Caco-2 (cell line): Measurements from ENCODE around the gene TNFRSF21. TPM values are rescaled to one million over a fixed set of nuclear protein-coding genes. Genes with fewer than 3 reads are reported as not detected.

Source experiments
- BruUV-seq: library from RNA; stranded (reverse); fragments of 400-500 nt; replicated peaks from 2 replicates; lab custom pipeline; 2021; lab: Mats Ljungman, UMichigan
- CTCF ChIA-PET: fragments of 300-600 bp; sonication (Branson Sonifier 250); formaldehyde crosslinking; loops from one replicate; lab custom pipeline; 2022; ENCODE audit warnings: antibody characterized with exemption; lab: Charles Lee
- POLR2A ChIA-PET: fragments of 300-600 bp; sonication (Branson Sonifier 250); formaldehyde crosslinking; loops from one replicate; lab custom pipeline; 2022; ENCODE audit warnings: antibody characterized with exemption; lab: Charles Lee
- DNase-seq, 2 experiments: peaks; one replicate each; pipeline versions ENCODE4 v3.0.0 to v3.0.0-alpha.2; 2020 to 2022
- H3K27me3 ChIP-seq: replicated peaks from 2 replicates; pipeline ENCODE4 v1.6.0; 2011; ENCODE audit warnings: low read length; ENCODE audit not compliant: control insufficient read depth, insufficient read depth
- H3K36me3 ChIP-seq: 2 replicates; pipeline ENCODE4 v1.5.1; 2011; ENCODE audit warnings: low read length; ENCODE audit not compliant: control insufficient read depth, insufficient read depth
- H3K4me1 ChIP-seq: fragments of 250-450 bp; sonication (Bioruptor Pico); 2 replicates; pipeline ENCODE4 v1.5.1; 2020; ENCODE audit warnings: mild to moderate bottlenecking
- H3K4me3 ChIP-seq: 2 replicates; pipeline ENCODE4 v1.5.1; 2011; ENCODE audit warnings: low read depth, mild to moderate bottlenecking, control low read depth, low read length
- H3K9me3 ChIP-seq: fragments of 250-450 bp; sonication (Bioruptor Pico); 2 replicates; pipeline ENCODE4 v1.5.1; 2020; ENCODE audit warnings: mild to moderate bottlenecking, moderate library complexity
- H3K27ac Mint-ChIP-seq: one replicate; pipeline ENCODE4 v1.8.0; 2022; ENCODE audit warnings: mixed read lengths; ENCODE audit not compliant: unreplicated experiment
- H3K27me3 Mint-ChIP-seq: one replicate; pipeline ENCODE4 v1.8.0; 2022; ENCODE audit warnings: mixed read lengths; ENCODE audit not compliant: insufficient read depth, unreplicated experiment
- H3K36me3 Mint-ChIP-seq: one replicate; pipeline ENCODE4 v1.8.0; 2022; ENCODE audit warnings: mild to moderate bottlenecking, mixed read lengths; ENCODE audit not compliant: insufficient read depth, unreplicated experiment
- H3K4me1 Mint-ChIP-seq: one replicate; pipeline ENCODE4 v1.8.0; 2022; ENCODE audit warnings: low read depth, mixed read lengths; ENCODE audit not compliant: unreplicated experiment
- H3K4me3 Mint-ChIP-seq: one replicate; pipeline ENCODE4 v1.8.0; 2022; ENCODE audit warnings: mild to moderate bottlenecking, moderate library complexity, mixed read lengths; ENCODE audit not compliant: unreplicated experiment
- H3K9me3 Mint-ChIP-seq: one replicate; pipeline ENCODE4 v1.8.0; 2022; ENCODE audit warnings: mixed read lengths; ENCODE audit not compliant: unreplicated experiment
- CTCF ChIP-seq, 2 experiments: fragments of 200-600 bp in 1 of 2; IDR thresholded peaks; 1 replicate in 1 of 2; 2 replicates in 1 of 2; pipeline versions ENCODE4 v1.5.1 to v1.8.0; 2011 to 2022; ENCODE audit warnings: antibody characterized with exemption in 1 of 2, control low read depth in 1 of 2, inconsistent platforms in 1 of 2, low read depth in 1 of 2, low read length in 1 of 2, mild to moderate bottlenecking in 1 of 2, moderate library complexity in 1 of 2; ENCODE audit not compliant: insufficient read depth in 1 of 2, severe bottlenecking in 1 of 2, unreplicated experiment in 1 of 2
- intact Hi-C: fragments of 100-400 bp; cut with micrococcal nuclease; formaldehyde crosslinking; loops from one replicate; pipeline ENCODE4 v1.10.0; 2022; ENCODE audit not compliant: unreplicated experiment
- total RNA-seq: library from RNA; stranded (reverse); gene quantifications from 2 replicates; pipeline ENCODE4 v1.2.3, GENCODE V29; 2022

TNFRSF21 gene
- total RNA-seq, 1 experiment from 2014 or later, result 60.8 TPM

GRCh38 chr6:47254051-47254450 is 55.7 kb downstream of the TNFRSF21 start:
- intact Hi-C loops, result no loop called here
- BruUV-seq, result no TSS peak
- Histone ChIP-seq H3K36me3 (no peaks in the 10 kb centered on the region; the same call in 1 of the 2 replicates), H3K4me1 (peaks cover 20% of the 10 kb centered on the region; the same call in 1 of the 2 replicates), H3K9me3 (no peaks in the 10 kb centered on the region), H3K4me3 (no peak overlapping the region), H3K27me3 (no peaks in the 10 kb centered on the region)
- H3K4me3 Mint-ChIP-seq, result no peak overlapping the region
- DNase-seq, result no peak
- H3K27ac Mint-ChIP-seq, result no peak overlapping the region
- no peaks in the 10 kb centered on the region for H3K27me3 Mint-ChIP-seq
- no peaks in the 10 kb centered on the region for H3K9me3 Mint-ChIP-seq
- ChIA-PET CTCF (no interaction called here), POLR2A (no interaction called here)
- peaks cover 66% of the 10 kb centered on the region for H3K36me3 Mint-ChIP-seq
- peaks cover 10% of the 10 kb centered on the region for H3K4me1 Mint-ChIP-seq
- TF ChIP-seq CTCF (IDR thresholded peaks at IDR 0.05; ENCODE audit: insufficient read depth in 1 of 2, low read depth in 1 of 2, low read length in 1 of 2, severe bottlenecking in 1 of 2, unreplicated experiment in 1 of 2), result no peak

DNA sequence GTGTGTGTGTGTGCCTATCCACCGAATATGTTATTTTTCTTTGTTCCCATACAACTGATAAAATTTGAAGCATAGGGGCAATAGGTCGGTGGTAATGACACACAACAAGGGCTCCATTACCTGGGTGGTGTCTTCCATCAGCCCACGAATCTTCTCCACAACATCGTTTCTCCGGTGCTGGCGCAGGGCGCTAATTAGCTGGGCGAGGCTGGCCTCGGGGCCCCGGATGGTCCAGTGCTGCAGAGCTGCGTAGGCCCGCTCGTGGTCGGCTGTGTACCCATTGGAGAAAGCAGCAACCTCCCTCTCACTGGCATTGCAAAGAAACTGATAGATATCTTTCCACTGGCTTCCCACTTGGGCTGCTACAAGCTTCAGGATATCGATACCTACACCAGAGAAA is 56.6 kb downstream of the TNFRSF21 start:
- peaks cover 13% of the 10 kb centered on the region for H3K4me1 Mint-ChIP-seq

DNA sequence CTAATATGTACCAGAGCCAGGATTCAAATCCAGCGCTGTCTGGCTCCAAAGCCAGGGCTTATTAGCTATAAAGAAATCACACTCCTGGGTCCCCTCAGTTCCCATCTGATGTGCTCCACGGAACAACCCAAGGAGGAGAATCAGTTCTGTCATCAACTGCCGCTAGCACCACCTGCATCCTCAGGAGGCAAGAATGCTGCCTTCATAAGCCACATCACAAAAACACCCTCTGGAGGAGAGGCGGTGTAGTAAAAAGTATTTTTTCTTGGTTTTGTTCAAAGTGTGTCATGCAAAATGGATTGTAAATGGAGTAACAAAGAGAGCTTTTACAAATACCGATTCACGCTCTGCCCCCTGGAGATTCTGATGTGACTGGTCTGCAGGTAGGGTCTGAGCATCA is 57.1 kb downstream of the TNFRSF21 start:
- no peak overlapping the region for H3K27ac Mint-ChIP-seq
- no peaks in the 10 kb centered on the region for H3K27me3 Mint-ChIP-seq
- H3K36me3 Mint-ChIP-seq, result peaks cover 62% of the 10 kb centered on the region
- Histone ChIP-seq H3K4me1 (peaks cover 20% of the 10 kb centered on the region; the same call in 1 of the 2 replicates), H3K36me3 (no peaks in the 10 kb centered on the region; the same call in 1 of the 2 replicates), H3K27me3 (no peaks in the 10 kb centered on the region), H3K4me3 (no peak overlapping the region), H3K9me3 (no peaks in the 10 kb centered on the region)
- ChIA-PET POLR2A (no interaction called here), CTCF (no interaction called here)
- peaks cover 13% of the 10 kb centered on the region for H3K4me1 Mint-ChIP-seq
- BruUV-seq, result no TSS peak
- no peak for DNase-seq
- peak in 1 of 2 experiments; percentile 4 for TF ChIP-seq CTCF (IDR thresholded peaks at IDR 0.05; ENCODE audit: insufficient read depth in 1 of 2, low read depth in 1 of 2, low read length in 1 of 2, severe bottlenecking in 1 of 2, unreplicated experiment in 1 of 2)
- H3K9me3 Mint-ChIP-seq, result no peaks in the 10 kb centered on the region
- no peak overlapping the region for H3K4me3 Mint-ChIP-seq
- intact Hi-C loops, result no loop called here

More for the DNA sequence above, 56.6 kb downstream of the TNFRSF21 start:
- Histone ChIP-seq H3K4me1 (peaks cover 20% of the 10 kb centered on the region; the same call in 1 of the 2 replicates), H3K36me3 (no peaks in the 10 kb centered on the region; the same call in 1 of the 2 replicates), H3K9me3 (no peaks in the 10 kb centered on the region), H3K27me3 (no peaks in the 10 kb centered on the region), H3K4me3 (no peak overlapping the region)
- no TSS peak for BruUV-seq
- intact Hi-C loops, result no loop called here
- no peak overlapping the region for H3K4me3 Mint-ChIP-seq
- no peaks in the 10 kb centered on the region for H3K27me3 Mint-ChIP-seq
- POLR2A ChIA-PET, result no interaction called here
- no peak for TF ChIP-seq CTCF (IDR thresholded peaks at IDR 0.05; ENCODE audit: insufficient read depth in 1 of 2, low read depth in 1 of 2, low read length in 1 of 2, severe bottlenecking in 1 of 2, unreplicated experiment in 1 of 2)
- H3K36me3 Mint-ChIP-seq, result peaks cover 66% of the 10 kb centered on the region
- CTCF ChIA-PET, result no interaction called here
- no peak overlapping the region for H3K27ac Mint-ChIP-seq
- DNase-seq, result no peak
- no peaks in the 10 kb centered on the region for H3K9me3 Mint-ChIP-seq
